Measurements from ENCODE around the gene LCE1D.

LCE1D gene

DNA sequence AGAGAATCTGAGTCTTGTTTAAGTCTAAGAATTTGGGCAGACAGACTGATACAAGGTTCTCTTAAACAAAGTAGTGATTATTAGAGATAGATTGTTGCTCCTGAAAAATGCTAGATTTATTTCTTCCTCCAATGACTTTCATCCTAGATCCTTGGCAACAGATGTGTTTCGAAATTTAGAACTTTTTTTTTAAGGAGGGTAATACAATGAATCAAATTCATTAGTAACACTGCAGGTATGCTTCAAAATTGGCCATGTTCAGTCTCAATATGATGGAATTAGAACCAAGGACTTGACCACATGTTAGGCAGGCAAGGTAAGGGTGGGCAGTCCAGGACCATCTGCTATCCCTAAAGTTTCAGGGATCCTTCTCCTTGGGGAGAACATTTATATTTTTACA, 26.1 kb upstream of the LCE1D start:
- no peaks in the 10 kb centered on the region for H3K4me1 ChIP-seq (ENCODE audit: insufficient read depth, low read length)
- H3K36me3 ChIP-seq (ENCODE audit: insufficient read depth, low read depth, low read length) = no peaks in the 10 kb centered on the region
- H3K27ac ChIP-seq (ENCODE audit: low read length) = no peak overlapping the region
- no peak overlapping the region for H3K9ac ChIP-seq (ENCODE audit: low read depth, low read length)
- H3K27me3 ChIP-seq (ENCODE audit: insufficient read depth, low read length) = no peaks in the 10 kb centered on the region
- peaks cover 55% of the 10 kb centered on the region for H3K9me3 ChIP-seq (ENCODE audit: insufficient read depth, low read depth, low read length)
- H3K4me3 ChIP-seq (ENCODE audit: low read length) = no peak overlapping the region

DNA sequence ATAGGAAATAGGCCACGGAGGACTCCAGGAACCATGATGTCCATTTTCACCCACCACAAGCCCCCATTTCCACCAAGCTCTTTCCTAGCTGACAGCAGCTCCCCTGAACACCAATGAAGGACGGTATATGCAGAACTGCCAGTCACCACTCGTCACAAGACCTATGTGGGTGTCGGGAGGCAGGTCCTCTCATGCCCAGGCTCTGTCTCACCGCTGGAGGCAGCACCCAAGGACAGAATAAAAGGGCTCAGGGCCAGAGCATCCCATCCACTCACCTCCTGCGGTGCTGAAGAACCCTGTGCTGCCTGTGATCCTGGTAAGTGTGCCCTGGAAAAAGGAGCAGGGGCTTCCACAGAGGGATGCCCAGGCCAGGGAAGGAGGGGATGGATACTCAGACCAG, 21.6 kb upstream of the LCE1D start, which contains the start of gene LCE1F:
Gene LCE1F (plus strand): TSS at position 266 of the 400 bp plus-strand sequence. CDS start 1,232 bp downstream, outside the sequence.
- Histone ChIP-seq H3K4me1 (ENCODE audit: insufficient read depth, low read length) (no peaks in the 10 kb centered on the region), H3K9me3 (ENCODE audit: insufficient read depth, low read depth, low read length) (peaks cover 36% of the 10 kb centered on the region), H3K27me3 (ENCODE audit: insufficient read depth, low read length) (no peaks in the 10 kb centered on the region), H3K27ac (ENCODE audit: low read length) (no peak within 1 kb of the TSS), H3K36me3 (ENCODE audit: insufficient read depth, low read depth, low read length) (no peaks in the 10 kb centered on the region), H3K9ac (ENCODE audit: low read depth, low read length) (no peak within 1 kb of the TSS), H3K4me3 (ENCODE audit: low read length) (no peak within 1 kb of the TSS)

DNA sequence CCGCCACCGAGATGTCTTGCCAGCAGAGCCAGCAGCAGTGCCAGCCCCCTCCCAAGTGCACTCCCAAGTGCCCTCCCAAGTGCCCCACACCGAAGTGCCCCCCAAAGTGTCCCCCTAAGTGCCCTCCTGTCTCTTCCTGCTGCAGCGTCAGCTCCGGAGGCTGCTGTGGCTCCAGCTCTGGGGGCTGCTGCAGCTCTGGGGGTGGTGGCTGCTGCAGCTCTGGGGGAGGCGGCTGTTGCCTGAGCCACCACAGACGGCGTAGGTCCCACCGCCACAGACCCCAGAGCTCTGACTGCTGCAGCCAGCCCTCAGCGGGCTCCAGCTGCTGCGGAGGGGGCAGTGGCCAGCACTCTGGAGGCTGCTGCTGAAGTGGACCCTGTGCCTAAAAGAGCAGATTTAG, 20.2 kb upstream of the LCE1D start:
- H3K36me3 ChIP-seq (ENCODE audit: insufficient read depth, low read depth, low read length) = no peaks in the 10 kb centered on the region
- no peak overlapping the region for H3K9ac ChIP-seq (ENCODE audit: low read depth, low read length)
- no peak overlapping the region for H3K4me3 ChIP-seq (ENCODE audit: low read length)
- H3K4me1 ChIP-seq (ENCODE audit: insufficient read depth, low read length) = no peaks in the 10 kb centered on the region
- peaks cover 32% of the 10 kb centered on the region for H3K9me3 ChIP-seq (ENCODE audit: insufficient read depth, low read depth, low read length)
- no peak overlapping the region for H3K27ac ChIP-seq (ENCODE audit: low read length)
- H3K27me3 ChIP-seq (ENCODE audit: insufficient read depth, low read length) = no peaks in the 10 kb centered on the region

DNA sequence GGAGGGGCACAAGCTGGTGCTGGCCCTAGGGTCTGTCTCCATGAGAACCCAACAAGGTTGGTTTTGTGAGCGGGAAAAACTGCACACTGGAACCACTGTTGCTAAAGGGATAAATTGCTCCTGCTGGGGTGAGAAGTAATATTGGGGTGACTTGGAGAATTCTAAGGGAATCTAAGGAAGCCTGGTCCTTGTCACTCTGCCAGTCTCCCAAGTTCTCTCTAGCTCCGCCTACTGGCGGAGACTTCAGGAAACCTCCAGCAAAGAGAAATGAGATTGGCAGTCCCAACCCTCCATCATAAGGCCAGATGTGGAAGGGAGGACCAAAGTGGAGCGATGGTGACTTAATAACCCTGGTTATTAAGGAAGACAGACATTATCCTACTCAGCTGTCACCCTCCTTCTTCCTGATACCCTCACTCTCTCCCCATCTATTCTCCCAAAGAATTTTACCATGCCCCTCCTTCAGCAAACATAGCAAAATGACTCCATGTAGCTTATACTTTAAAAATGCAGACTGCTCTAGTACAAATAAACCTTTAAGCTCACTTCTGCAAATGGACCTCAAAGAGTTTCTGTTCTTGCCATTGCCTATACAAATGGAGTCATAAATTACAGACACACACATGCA, 18.9 kb upstream of the LCE1D start:
- Histone ChIP-seq H3K36me3 (ENCODE audit: insufficient read depth, low read depth, low read length) (no peaks in the 10 kb centered on the region), H3K9me3 (ENCODE audit: insufficient read depth, low read depth, low read length) (peaks cover 36% of the 10 kb centered on the region), H3K9ac (ENCODE audit: low read depth, low read length) (no peak overlapping the region), H3K4me1 (ENCODE audit: insufficient read depth, low read length) (no peaks in the 10 kb centered on the region), H3K27ac (ENCODE audit: low read length) (no peak overlapping the region), H3K27me3 (ENCODE audit: insufficient read depth, low read length) (no peaks in the 10 kb centered on the region), H3K4me3 (ENCODE audit: low read length) (no peak overlapping the region)

DNA sequence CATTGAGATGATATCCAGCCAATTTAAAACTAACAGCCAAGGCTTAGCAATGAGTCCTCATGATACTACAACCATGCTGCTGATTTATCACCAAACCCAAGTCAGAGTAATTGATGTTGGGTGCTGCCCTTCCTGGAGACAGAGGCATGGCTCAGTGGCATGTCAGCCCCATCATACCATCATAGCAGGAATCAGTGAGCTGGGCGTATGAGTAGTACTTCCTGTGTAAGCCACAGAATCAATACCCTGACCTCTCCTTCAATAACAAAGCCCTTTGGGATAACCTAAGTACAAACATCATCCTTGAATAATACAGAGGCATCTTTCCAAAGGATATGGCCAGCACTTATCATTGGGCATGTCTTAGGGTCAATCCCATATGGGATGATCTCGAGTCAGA, 13.4 kb upstream of the LCE1D start:
- H3K27me3 ChIP-seq (ENCODE audit: insufficient read depth, low read length) = no peaks in the 10 kb centered on the region

DNA sequence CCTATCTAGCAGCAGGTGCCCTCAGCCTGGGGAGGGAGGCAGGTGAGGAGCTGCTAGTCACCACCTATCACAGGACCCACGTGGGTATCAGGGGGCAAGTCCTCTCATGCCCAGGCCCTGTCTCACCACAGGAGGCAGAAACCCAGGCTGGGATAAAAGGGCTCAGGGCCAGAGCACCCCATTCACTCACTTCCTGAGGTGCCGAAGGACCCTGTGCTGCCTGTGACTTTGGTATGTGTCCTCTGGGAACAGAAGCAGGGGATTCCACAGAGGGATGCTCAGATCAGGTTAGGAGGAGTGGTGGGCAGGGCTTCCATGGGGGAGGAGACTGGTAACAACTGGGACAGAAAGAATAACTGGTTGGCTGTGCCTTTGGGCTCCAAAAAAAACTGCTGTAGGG, 10.4 kb upstream of the LCE1D start, which contains the start of gene LCE1E:
Gene LCE1E (plus strand): TSS at position 181 of the 400 bp plus-strand sequence. CDS start 1,043 bp downstream, outside the sequence.
- no peaks in the 10 kb centered on the region for H3K4me1 ChIP-seq (ENCODE audit: insufficient read depth, low read length)
- no peak within 1 kb of the TSS for H3K9ac ChIP-seq (ENCODE audit: low read depth, low read length)
- H3K27ac ChIP-seq (ENCODE audit: low read length) = no peak within 1 kb of the TSS
- H3K36me3 ChIP-seq (ENCODE audit: insufficient read depth, low read depth, low read length) = no peaks in the 10 kb centered on the region
- H3K27me3 ChIP-seq (ENCODE audit: insufficient read depth, low read length) = no peaks in the 10 kb centered on the region
- no peak within 1 kb of the TSS for H3K4me3 ChIP-seq (ENCODE audit: low read length)
- H3K9me3 ChIP-seq (ENCODE audit: insufficient read depth, low read depth, low read length) = peaks cover 35% of the 10 kb centered on the region

More for the DNA sequence above, 13.4 kb upstream of the LCE1D start:
- Histone ChIP-seq H3K9me3 (ENCODE audit: insufficient read depth, low read depth, low read length) (peaks cover 47% of the 10 kb centered on the region), H3K4me1 (ENCODE audit: insufficient read depth, low read length) (no peaks in the 10 kb centered on the region), H3K27ac (ENCODE audit: low read length) (no peak overlapping the region), H3K36me3 (ENCODE audit: insufficient read depth, low read depth, low read length) (no peaks in the 10 kb centered on the region), H3K4me3 (ENCODE audit: low read length) (no peak overlapping the region), H3K9ac (ENCODE audit: low read depth, low read length) (no peak overlapping the region)

DNA sequence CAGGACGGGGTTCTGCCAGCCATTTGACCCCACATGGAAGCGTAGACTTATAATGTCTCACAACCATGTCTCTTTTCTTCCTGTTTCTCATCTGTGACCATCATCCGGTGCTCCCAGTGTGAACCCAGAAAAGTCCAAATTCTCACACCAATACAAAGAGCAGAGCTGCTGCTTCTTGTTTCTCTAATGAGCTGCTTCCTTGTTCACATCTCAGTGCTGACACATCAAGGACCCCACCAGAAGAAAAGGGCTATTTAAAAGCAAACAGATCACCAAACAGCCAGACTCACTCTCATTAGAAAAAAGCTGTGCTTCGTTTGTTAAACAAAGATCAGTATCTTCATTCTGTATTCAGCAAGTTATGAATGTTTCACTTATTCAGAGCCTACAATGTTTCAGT, 835 bp upstream of the LCE1D start:
- H3K4me3 ChIP-seq (ENCODE audit: low read length) = no peak overlapping the region
- H3K9me3 ChIP-seq (ENCODE audit: insufficient read depth, low read depth, low read length) = peaks cover 1% of the 10 kb centered on the region; the same call in 1 of the 2 replicates
- no peaks in the 10 kb centered on the region for H3K4me1 ChIP-seq (ENCODE audit: insufficient read depth, low read length)
- H3K9ac ChIP-seq (ENCODE audit: low read depth, low read length) = no peak overlapping the region
- no peaks in the 10 kb centered on the region for H3K36me3 ChIP-seq (ENCODE audit: insufficient read depth, low read depth, low read length)
- H3K27ac ChIP-seq (ENCODE audit: low read length) = no peak overlapping the region
- H3K27me3 ChIP-seq (ENCODE audit: insufficient read depth, low read length) = no peaks in the 10 kb centered on the region

DNA sequence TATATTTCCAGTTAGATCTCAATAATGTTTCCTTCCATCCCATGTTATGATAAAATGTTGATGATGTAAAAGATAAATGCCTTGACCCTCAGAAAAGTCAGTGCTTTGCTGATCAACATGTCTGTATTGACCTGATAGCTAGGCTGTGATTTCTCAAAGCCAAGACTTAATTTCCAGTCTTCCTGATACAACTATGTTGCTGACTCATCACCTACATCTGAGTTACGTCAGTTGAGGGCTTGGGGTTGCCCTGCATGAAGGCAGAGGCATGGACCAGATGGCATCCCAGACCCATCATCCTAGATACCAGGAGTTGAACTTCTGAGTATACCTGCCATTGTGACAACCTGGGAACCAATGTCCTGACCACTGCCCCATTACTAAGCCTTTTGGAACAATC, 4.8 kb downstream of the LCE1D start:
- Histone ChIP-seq H3K36me3 (ENCODE audit: insufficient read depth, low read depth, low read length) (no peaks in the 10 kb centered on the region), H3K9ac (ENCODE audit: low read depth, low read length) (no peak overlapping the region), H3K4me3 (ENCODE audit: low read length) (no peak overlapping the region), H3K27me3 (ENCODE audit: insufficient read depth, low read length) (no peaks in the 10 kb centered on the region), H3K27ac (ENCODE audit: low read length) (no peak overlapping the region), H3K9me3 (ENCODE audit: insufficient read depth, low read depth, low read length) (peaks cover 39% of the 10 kb centered on the region), H3K4me1 (ENCODE audit: insufficient read depth, low read length) (no peaks in the 10 kb centered on the region)

DNA sequence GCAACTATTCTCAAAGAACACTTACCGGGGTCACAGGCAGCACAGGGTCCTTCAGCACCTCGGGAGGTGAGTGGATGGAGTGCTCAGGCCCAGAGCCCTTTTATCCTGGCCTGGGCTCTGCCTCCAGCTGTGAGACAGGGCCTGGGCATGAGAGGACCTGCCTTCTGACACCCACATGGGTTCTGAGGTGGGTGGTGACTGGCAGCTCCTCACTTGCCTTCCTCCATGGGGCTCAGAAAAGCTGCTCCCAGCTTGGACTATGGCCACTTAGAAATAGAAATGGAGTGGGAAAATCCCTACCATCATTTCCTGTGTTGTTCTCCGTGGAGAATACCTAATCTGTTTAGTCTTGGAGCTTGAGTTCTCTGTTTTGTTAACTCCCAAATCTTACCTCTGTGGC, 10.1 kb downstream of the LCE1D start, which contains the start of gene LCE1C:
Gene LCE1C (minus strand): TSS at position 76 of the 400 bp plus-strand sequence. CDS start 1,173 bp downstream, outside the sequence.
- H3K4me3 ChIP-seq (ENCODE audit: low read length) = no peak within 1 kb of the TSS
- H3K9ac ChIP-seq (ENCODE audit: low read depth, low read length) = no peak within 1 kb of the TSS
- H3K4me1 ChIP-seq (ENCODE audit: insufficient read depth, low read length) = no peaks in the 10 kb centered on the region
- no peaks in the 10 kb centered on the region for H3K27me3 ChIP-seq (ENCODE audit: insufficient read depth, low read length)
- H3K9me3 ChIP-seq (ENCODE audit: insufficient read depth, low read depth, low read length) = peaks cover 56% of the 10 kb centered on the region
- H3K36me3 ChIP-seq (ENCODE audit: insufficient read depth, low read depth, low read length) = no peaks in the 10 kb centered on the region
- H3K27ac ChIP-seq (ENCODE audit: low read length) = no peak within 1 kb of the TSS

DNA sequence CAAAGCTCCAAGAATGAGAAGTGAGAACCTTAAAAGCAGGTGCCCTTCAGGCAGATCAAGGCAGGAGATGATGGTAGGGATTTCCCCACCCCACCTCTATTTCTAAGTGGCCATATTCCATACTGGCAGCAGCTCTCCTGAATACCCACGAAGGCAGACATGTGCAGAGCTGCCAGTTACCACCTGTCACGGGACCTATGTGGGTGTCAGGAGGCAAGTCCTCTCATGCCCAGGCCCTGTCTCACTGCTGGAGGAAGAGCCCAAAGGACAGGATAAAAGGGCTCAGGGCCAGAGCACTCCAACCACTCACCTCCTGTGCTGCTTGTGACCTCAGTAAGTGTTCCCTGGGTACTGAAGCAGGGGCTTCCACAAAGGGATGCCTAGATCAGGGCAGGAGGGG, 14.5 kb downstream of the LCE1D start:
- H3K9ac ChIP-seq (ENCODE audit: low read depth, low read length) = no peak overlapping the region
- H3K36me3 ChIP-seq (ENCODE audit: insufficient read depth, low read depth, low read length) = no peaks in the 10 kb centered on the region
- H3K9me3 ChIP-seq (ENCODE audit: insufficient read depth, low read depth, low read length) = peaks cover 51% of the 10 kb centered on the region
- no peak overlapping the region for H3K27ac ChIP-seq (ENCODE audit: low read length)
- H3K27me3 ChIP-seq (ENCODE audit: insufficient read depth, low read length) = no peaks in the 10 kb centered on the region
- H3K4me3 ChIP-seq (ENCODE audit: low read length) = no peak overlapping the region
- no peaks in the 10 kb centered on the region for H3K4me1 ChIP-seq (ENCODE audit: insufficient read depth, low read length)

DNA sequence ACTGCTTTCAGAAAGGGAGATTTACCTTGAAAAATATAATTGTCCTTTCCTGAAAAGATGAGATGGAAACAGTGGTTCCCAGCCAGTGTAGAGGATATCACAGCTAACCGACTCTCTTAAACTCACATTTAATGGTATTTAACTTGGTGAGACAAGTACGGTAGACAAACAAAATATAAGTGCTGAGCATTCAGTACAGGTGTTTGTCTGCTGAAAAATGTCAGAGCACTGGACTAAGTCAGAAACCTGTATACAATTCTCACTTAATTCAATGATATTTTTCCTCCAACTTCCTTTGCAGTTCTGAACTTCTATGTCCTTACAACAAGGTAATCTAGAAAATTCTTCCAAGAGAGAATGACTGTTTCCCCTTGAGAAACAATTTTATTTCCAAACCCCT, 15.2 kb downstream of the LCE1D start, which contains the start of gene LCE1B:
Gene LCE1B (plus strand): TSS at position 301 of the 400 bp plus-strand sequence. CDS start 476 bp downstream, outside the sequence.
- H3K9ac ChIP-seq (ENCODE audit: low read depth, low read length) = no peak within 1 kb of the TSS
- peaks cover 48% of the 10 kb centered on the region for H3K9me3 ChIP-seq (ENCODE audit: insufficient read depth, low read depth, low read length)
- H3K36me3 ChIP-seq (ENCODE audit: insufficient read depth, low read depth, low read length) = no peaks in the 10 kb centered on the region
- H3K4me1 ChIP-seq (ENCODE audit: insufficient read depth, low read length) = no peaks in the 10 kb centered on the region
- H3K27me3 ChIP-seq (ENCODE audit: insufficient read depth, low read length) = no peaks in the 10 kb centered on the region
- no peak within 1 kb of the TSS for H3K4me3 ChIP-seq (ENCODE audit: low read length)
- no peak within 1 kb of the TSS for H3K27ac ChIP-seq (ENCODE audit: low read length)

DNA sequence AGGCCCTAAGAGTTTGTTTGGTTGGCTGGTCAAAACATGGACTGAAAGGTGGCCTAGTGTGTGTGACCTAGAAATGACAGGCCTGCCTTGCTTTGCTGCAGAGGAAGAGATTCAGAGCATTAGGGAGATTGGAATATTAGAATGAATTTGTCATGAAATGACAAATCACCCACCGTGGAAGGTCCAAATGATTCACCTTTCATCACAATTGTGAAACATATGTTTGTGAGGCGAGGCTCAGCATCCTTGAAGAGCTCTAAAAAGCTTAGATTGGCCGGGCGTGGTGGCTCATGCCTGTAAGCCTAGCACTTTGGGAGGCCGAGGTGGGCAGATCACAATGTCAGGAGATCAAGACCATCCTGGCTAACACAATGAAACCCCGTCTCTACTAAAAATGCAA, 20.8 kb downstream of the LCE1D start:
- no peak overlapping the region for H3K9ac ChIP-seq (ENCODE audit: low read depth, low read length)
- H3K9me3 ChIP-seq (ENCODE audit: insufficient read depth, low read depth, low read length) = peaks cover 33% of the 10 kb centered on the region
- H3K4me1 ChIP-seq (ENCODE audit: insufficient read depth, low read length) = no peaks in the 10 kb centered on the region
- no peak overlapping the region for H3K4me3 ChIP-seq (ENCODE audit: low read length)
- no peaks in the 10 kb centered on the region for H3K36me3 ChIP-seq (ENCODE audit: insufficient read depth, low read depth, low read length)
- no peak overlapping the region for H3K27ac ChIP-seq (ENCODE audit: low read length)
- no peaks in the 10 kb centered on the region for H3K27me3 ChIP-seq (ENCODE audit: insufficient read depth, low read length)

Data from iPS-20b (cell line).